Glutamatergic neuron (in vitro differentiated cells): ENCODE results near the gene AUTS2. TPM values are rescaled to one million over a fixed set of nuclear protein-coding genes. Genes with fewer than 3 reads are reported as not detected.

Experiments used
- DNase-seq: peaks from one replicate; pipeline ENCODE4 v3.0.0; 2022
- H3K27ac Mint-ChIP-seq: one replicate; pipeline ENCODE4 v1.8.0; 2020; ENCODE audit warnings: mild to moderate bottlenecking, mixed read lengths, inconsistent platforms; ENCODE audit not compliant: unreplicated experiment
- H3K27me3 Mint-ChIP-seq: one replicate; pipeline ENCODE4 v1.8.0; 2020; ENCODE audit warnings: mild to moderate bottlenecking, moderate library complexity, mixed read lengths, inconsistent platforms; ENCODE audit not compliant: unreplicated experiment
- H3K36me3 Mint-ChIP-seq: one replicate; pipeline ENCODE4 v1.8.0; 2020; ENCODE audit warnings: mild to moderate bottlenecking, mixed read lengths, inconsistent platforms; ENCODE audit not compliant: unreplicated experiment
- H3K4me1 Mint-ChIP-seq: one replicate; pipeline ENCODE4 v1.8.0; 2020; ENCODE audit warnings: mild to moderate bottlenecking, low read depth, mixed read lengths, inconsistent platforms; ENCODE audit not compliant: unreplicated experiment
- H3K4me3 Mint-ChIP-seq: one replicate; pipeline ENCODE4 v1.8.0; 2020; ENCODE audit warnings: mild to moderate bottlenecking, mixed read lengths, inconsistent platforms; ENCODE audit not compliant: unreplicated experiment
- H3K9me3 Mint-ChIP-seq: one replicate; pipeline ENCODE4 v1.8.0; 2020; ENCODE audit warnings: mild to moderate bottlenecking, moderate library complexity, mixed read lengths, inconsistent platforms; ENCODE audit not compliant: unreplicated experiment
- CTCF ChIP-seq: fragments of 200-600 bp; sonication (generic); IDR thresholded peaks from one replicate; pipeline ENCODE4 v1.5.0; 2021; ENCODE audit not compliant: partially characterized antibody, unreplicated experiment
- total RNA-seq: library from RNA; stranded (reverse); fragmentation: NEBNext Ultra II Directional; extraction: Animal tissue kit (Norgen Biotek cat#: 25700); gene quantifications from one replicate; pipeline ENCODE4 v1.2.1, GENCODE V29; 2021; ENCODE audit not compliant: unreplicated experiment

AUTS2 gene
- total RNA-seq, 1 donor from 2014 or later = 300 TPM

GRCh38 chr7:70043015-70043538 lies 444.8 kb downstream of the AUTS2 start:
- peaks cover 16% of the 10 kb centered on the region for H3K4me1 Mint-ChIP-seq
- no peak overlapping the region for H3K4me3 Mint-ChIP-seq
- TF ChIP-seq CTCF = no peak
- no peaks in the 10 kb centered on the region for H3K36me3 Mint-ChIP-seq
- no peaks in the 10 kb centered on the region for H3K27me3 Mint-ChIP-seq
- DNase-seq = no peak
- H3K9me3 Mint-ChIP-seq = peaks cover 8% of the 10 kb centered on the region
- H3K27ac Mint-ChIP-seq = no peak overlapping the region

GRCh38 chr7:70044064-70044463 lies 445.8 kb downstream of the AUTS2 start:
- Mint-ChIP-seq H3K27ac (no peak overlapping the region), H3K4me1 (peaks cover 16% of the 10 kb centered on the region), H3K27me3 (no peaks in the 10 kb centered on the region), H3K4me3 (no peak overlapping the region), H3K36me3 (no peaks in the 10 kb centered on the region), H3K9me3 (peaks cover 6% of the 10 kb centered on the region)
- DNase-seq = no peak
- no peak for TF ChIP-seq CTCF

- Mint-ChIP-seq H3K9me3 (peaks cover 5% of the 10 kb centered on the region), H3K4me3 (no peak overlapping the region), H3K4me1 (peaks cover 16% of the 10 kb centered on the region), H3K36me3 (no peaks in the 10 kb centered on the region), H3K27me3 (no peaks in the 10 kb centered on the region), H3K27ac (no peak overlapping the region)
- no peak for DNase-seq
- TF ChIP-seq CTCF = no peak
Observed at GRCh38 chr7:70044525-70044924, 446.2 kb downstream of the AUTS2 start.

GRCh38 chr7:70044981-70045380 lies 446.7 kb downstream of the AUTS2 start:
- H3K36me3 Mint-ChIP-seq = no peaks in the 10 kb centered on the region
- no peak for DNase-seq
- H3K27me3 Mint-ChIP-seq = no peaks in the 10 kb centered on the region
- peaks cover 13% of the 10 kb centered on the region for H3K4me1 Mint-ChIP-seq
- H3K9me3 Mint-ChIP-seq = peaks cover 3% of the 10 kb centered on the region
- H3K4me3 Mint-ChIP-seq = no peak overlapping the region
- TF ChIP-seq CTCF = no peak
- no peak overlapping the region for H3K27ac Mint-ChIP-seq

- DNase-seq = no peak
- Mint-ChIP-seq H3K4me3 (no peak overlapping the region), H3K27me3 (no peaks in the 10 kb centered on the region), H3K9me3 (peaks cover 2% of the 10 kb centered on the region), H3K27ac (no peak overlapping the region), H3K4me1 (peaks cover 8% of the 10 kb centered on the region), H3K36me3 (no peaks in the 10 kb centered on the region)
- TF ChIP-seq CTCF = no peak
Observed at GRCh38 chr7:70047384-70047783, 449.1 kb downstream of the AUTS2 start.
